Measurements from ENCODE around the gene GFI1B.

The GFI1B gene

DNA sequence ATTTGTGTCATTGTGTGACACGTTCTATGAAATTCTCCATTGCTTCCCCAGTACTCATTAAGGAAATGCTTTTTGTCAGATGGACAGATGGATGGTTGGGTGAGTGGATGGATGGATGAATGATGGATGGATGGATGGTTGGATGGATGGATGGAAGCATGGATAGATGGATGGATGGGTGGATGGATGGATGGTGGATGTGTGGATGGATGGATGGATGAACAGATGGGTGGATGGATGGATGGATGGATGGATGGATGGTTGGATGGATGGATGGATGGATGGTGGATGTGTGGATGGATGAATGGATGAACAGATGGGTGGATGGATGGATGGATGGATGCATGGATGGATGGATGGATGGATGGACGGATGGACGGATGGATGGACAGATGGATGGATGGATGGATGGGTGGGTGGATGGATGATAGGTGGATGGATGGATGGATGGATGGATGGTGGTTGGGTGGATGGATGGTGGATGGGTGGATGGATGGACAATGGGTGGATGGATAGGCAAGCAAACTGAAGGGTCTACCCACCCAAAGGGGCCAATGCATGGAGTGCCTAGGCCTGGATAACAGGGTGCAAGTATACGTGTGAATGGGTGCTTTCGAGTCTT is 28.3 kb downstream of the GFI1B start:
- H3K4me3 ChIP-seq (ENCODE audit: low read depth, low read length): no peak overlapping the region
- no peak overlapping the region for H3K27ac ChIP-seq (ENCODE audit: extremely low read depth, low read depth, low read length)
- H3K36me3 ChIP-seq (ENCODE audit: control insufficient read depth in 2 of 2, insufficient read depth in 1 of 2, low read length in 2 of 2): no peaks in the 10 kb centered on the region
- H3K9me3 ChIP-seq (ENCODE audit: control insufficient read depth, insufficient read depth, low read depth, low read length): no peaks in the 10 kb centered on the region
- TF ChIP-seq ZBTB17 (tag by site-specific recombination; IDR thresholded peaks at IDR 0.05) (peak; percentile 98), ZNF560 (tag by site-specific recombination; IDR thresholded peaks at IDR 0.05; ENCODE audit: borderline replicate concordance) (no peak), ZNF302 (tag by site-specific recombination; IDR thresholded peaks at IDR 0.05; ENCODE audit: low read depth) (no peak), ZNF366 (tag by site-specific recombination; conservative IDR thresholded peaks at IDR 0.05) (peak; percentile 99), MYNN (tag by site-specific recombination; IDR thresholded peaks at IDR 0.05; ENCODE audit: borderline replicate concordance) (no peak), ZNF544 (tag by site-specific recombination; IDR thresholded peaks at IDR 0.05) (no peak), ZNF76 (tag by site-specific recombination; IDR thresholded peaks at IDR 0.05; ENCODE audit: borderline replicate concordance, low read depth) (no peak), KLF9 (tag by site-specific recombination; IDR thresholded peaks at IDR 0.05; ENCODE audit: low read depth) (no peak), ZNF324 (tag by site-specific recombination; IDR thresholded peaks at IDR 0.05) (no peak), ZNF843 (tag by site-specific recombination; IDR thresholded peaks at IDR 0.05) (no peak), ZNF132 (tag by site-specific recombination; IDR thresholded peaks at IDR 0.05; ENCODE audit: borderline replicate concordance) (no peak), ZNF311 (tag by site-specific recombination; IDR thresholded peaks at IDR 0.05; ENCODE audit: borderline replicate concordance) (no peak)
- TF ChIP-seq, protein P1, sequence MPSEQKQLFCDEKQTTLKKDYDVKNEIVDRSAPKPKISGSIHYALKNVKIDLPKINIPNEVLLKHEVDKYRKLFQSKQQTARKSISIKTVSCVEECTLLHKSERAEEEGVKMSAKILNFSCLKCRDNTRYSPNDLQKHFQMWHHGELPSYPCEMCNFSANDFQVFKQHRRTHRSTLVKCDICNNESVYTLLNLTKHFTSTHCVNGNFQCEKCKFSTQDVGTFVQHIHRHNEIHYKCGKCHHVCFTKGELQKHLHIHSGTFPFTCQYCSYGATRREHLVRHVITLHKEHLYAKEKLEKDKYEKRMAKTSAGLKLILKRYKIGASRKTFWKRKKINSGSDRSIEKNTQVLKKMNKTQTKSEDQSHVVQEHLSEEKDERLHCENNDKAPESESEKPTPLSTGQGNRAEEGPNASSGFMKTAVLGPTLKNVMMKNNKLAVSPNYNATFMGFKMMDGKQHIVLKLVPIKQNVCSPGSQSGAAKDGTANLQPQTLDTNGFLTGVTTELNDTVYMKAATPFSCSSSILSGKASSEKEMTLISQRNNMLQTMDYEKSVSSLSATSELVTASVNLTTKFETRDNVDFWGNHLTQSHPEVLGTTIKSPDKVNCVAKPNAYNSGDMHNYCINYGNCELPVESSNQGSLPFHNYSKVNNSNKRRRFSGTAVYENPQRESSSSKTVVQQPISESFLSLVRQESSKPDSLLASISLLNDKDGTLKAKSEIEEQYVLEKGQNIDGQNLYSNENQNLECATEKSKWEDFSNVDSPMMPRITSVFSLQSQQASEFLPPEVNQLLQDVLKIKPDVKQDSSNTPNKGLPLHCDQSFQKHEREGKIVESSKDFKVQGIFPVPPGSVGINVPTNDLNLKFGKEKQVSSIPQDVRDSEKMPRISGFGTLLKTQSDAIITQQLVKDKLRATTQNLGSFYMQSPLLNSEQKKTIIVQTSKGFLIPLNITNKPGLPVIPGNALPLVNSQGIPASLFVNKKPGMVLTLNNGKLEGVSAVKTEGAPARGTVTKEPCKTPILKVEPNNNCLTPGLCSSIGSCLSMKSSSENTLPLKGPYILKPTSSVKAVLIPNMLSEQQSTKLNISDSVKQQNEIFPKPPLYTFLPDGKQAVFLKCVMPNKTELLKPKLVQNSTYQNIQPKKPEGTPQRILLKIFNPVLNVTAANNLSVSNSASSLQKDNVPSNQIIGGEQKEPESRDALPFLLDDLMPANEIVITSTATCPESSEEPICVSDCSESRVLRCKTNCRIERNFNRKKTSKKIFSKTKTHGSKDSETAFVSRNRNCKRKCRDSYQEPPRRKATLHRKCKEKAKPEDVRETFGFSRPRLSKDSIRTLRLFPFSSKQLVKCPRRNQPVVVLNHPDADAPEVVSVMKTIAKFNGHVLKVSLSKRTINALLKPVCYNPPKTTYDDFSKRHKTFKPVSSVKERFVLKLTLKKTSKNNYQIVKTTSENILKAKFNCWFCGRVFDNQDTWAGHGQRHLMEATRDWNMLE (tag by site-specific recombination; conservative IDR thresholded peaks at IDR 0.05; ENCODE audit: low read depth): no peak
- TF ChIP-seq, protein P2, sequence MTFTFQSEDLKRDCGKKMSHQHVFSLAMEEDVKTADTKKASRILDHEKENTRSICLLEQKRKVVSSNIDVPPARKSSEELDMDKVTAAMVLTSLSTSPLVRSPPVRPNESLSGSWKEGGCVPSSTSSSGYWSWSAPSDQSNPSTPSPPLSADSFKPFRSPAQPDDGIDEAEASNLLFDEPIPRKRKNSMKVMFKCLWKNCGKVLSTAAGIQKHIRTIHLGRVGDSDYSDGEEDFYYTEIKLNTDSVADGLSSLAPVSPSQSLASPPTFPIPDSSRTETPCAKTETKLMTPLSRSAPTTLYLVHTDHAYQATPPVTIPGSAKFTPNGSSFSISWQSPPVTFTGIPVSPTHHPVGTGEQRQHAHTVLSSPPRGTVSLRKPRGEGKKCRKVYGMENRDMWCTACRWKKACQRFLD (tag by site-specific recombination; IDR thresholded peaks at IDR 0.05): 0 out of 2 replicates have a peak, but pooled peaks have one; percentile 35
- TF ChIP-seq, protein P3, sequence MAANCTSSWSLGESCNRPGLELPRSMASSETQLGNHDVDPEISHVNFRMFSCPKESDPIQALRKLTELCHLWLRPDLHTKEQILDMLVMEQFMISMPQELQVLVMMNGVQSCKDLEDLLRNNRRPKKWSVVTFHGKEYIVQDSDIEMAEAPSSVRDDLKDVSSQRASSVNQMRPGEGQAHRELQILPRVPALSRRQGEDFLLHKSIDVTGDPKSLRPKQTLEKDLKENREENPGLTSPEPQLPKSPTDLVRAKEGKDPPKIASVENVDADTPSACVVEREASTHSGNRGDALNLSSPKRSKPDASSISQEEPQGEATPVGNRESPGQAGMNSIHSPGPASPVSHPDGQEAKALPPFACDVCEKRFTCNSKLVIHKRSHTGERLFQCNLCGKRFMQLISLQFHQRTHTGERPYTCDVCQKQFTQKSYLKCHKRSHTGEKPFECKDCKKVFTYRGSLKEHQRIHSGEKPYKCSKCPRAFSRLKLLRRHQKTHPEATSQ (tag by site-specific recombination; IDR thresholded peaks at IDR 0.05): no peak
- POLR2A ChIA-PET: no interaction called here
- no peaks in the 10 kb centered on the region for H3K4me1 ChIP-seq (ENCODE audit: control insufficient read depth, insufficient read depth, low read length)
- CTCF ChIA-PET: interaction anchor here (5.7 kb wide), 1 partner anchor 16 kb away, joined by 56 read pairs; no protein-coding TSS in a partner anchor

DNA sequence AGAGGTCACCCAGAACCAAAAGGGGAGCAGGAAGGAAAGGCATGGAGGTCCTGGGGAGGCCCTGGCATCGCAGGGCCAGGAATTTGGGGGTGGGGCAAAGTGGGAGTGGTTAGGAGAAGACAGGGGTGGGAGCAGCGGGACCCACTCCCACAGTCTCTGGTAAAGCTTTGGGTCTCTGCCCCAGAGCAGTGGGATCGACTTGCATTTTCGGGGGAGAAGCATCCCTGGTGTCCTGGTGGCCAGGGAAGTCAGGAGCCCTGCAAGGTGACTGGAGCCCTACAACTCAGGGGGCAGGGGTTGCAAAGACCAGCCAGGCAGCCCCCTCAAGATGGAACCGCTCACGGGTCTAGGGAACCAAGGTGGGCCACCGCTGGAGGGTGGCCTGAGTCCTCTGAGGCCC is 29.9 kb downstream of the GFI1B start:
- ChIA-PET POLR2A (no interaction called here), CTCF (no interaction called here)
- no peaks in the 10 kb centered on the region for H3K4me1 ChIP-seq (ENCODE audit: control insufficient read depth, insufficient read depth, low read length)
- no peak overlapping the region for H3K4me3 ChIP-seq (ENCODE audit: low read depth, low read length)
- H3K36me3 ChIP-seq (ENCODE audit: control insufficient read depth in 2 of 2, insufficient read depth in 1 of 2, low read length in 2 of 2): no peaks in the 10 kb centered on the region
- H3K9me3 ChIP-seq (ENCODE audit: control insufficient read depth, insufficient read depth, low read depth, low read length): no peaks in the 10 kb centered on the region
- H3K27ac ChIP-seq (ENCODE audit: extremely low read depth, low read depth, low read length): no peak overlapping the region
- TF ChIP-seq ZNF394 (tag by site-specific recombination; IDR thresholded peaks at IDR 0.05; ENCODE audit: borderline replicate concordance): no peak
- TF ChIP-seq, protein P4, sequence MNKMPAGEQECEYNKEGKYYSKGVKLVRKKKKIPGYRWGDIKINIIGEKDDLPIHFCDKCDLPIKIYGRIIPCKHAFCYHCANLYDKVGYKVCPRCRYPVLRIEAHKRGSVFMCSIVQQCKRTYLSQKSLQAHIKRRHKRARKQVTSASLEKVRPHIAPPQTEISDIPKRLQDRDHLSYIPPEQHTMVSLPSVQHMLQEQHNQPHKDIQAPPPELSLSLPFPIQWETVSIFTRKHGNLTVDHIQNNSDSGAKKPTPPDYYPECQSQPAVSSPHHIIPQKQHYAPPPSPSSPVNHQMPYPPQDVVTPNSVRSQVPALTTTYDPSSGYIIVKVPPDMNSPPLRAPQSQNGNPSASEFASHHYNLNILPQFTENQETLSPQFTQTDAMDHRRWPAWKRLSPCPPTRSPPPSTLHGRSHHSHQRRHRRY (tag by site-specific recombination; IDR thresholded peaks at IDR 0.05): no peak
- no peak for TF ChIP-seq PRDM1 (tag by site-specific recombination; IDR thresholded peaks at IDR 0.05)
- no peak for TF ChIP-seq ZNF292 (tag by site-specific recombination; IDR thresholded peaks at IDR 0.05; ENCODE audit: borderline replicate concordance, low read depth)
- TF ChIP-seq ZNF626 (tag by site-specific recombination; IDR thresholded peaks at IDR 0.05): no peak
- no peak for TF ChIP-seq ZIC2 (tag by site-specific recombination; IDR thresholded peaks at IDR 0.05)
- TF ChIP-seq ZNF624 (tag by site-specific recombination; IDR thresholded peaks at IDR 0.05): no peak
- TF ChIP-seq, protein P5, sequence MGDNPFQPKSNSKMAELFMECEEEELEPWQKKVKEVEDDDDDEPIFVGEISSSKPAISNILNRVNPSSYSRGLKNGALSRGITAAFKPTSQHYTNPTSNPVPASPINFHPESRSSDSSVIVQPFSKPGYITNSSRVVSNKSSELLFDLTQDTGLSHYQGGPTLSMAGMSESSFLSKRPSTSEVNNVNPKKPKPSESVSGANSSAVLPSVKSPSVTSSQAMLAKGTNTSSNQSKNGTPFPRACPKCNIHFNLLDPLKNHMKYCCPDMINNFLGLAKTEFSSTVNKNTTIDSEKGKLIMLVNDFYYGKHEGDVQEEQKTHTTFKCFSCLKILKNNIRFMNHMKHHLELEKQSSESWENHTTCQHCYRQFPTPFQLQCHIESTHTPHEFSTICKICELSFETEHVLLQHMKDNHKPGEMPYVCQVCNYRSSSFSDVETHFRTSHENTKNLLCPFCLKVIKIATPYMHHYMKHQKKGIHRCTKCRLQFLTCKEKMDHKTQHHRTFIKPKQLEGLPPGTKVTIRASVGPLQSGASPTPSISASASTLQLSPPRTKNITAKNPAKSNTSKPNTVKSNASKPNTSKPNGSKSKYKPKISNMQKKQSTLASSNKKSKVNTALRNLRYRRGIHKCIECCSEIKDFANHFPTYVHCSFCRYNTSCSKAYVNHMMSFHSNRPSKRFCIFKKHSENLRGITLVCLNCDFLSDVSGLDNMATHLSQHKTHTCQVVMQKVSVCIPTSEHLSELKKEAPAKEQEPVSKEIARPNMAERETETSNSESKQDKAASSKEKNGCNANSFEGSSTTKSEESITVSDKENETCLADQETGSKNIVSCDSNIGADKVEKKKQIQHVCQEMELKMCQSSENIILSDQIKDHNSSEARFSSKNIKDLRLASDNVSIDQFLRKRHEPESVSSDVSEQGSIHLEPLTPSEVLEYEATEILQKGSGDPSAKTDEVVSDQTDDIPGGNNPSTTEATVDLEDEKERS (tag by site-specific recombination; IDR thresholded peaks at IDR 0.05): no peak
